HepG2 (cell line): ENCODE results near the gene MED22. TPM values are rescaled to one million over a fixed set of nuclear protein-coding genes. Genes with fewer than 3 reads are reported as not detected.
A peak's percentile ranks its signal among the peaks of the same experiment; 100 is the strongest.

Source experiments
- ADNP ChIP-seq: sonication (generic); formaldehyde crosslinking; IDR thresholded peaks from 2 replicates; pipeline ENCODE4 v1.4.0; 2020; ENCODE audit warnings: missing genetic modification reagents
- ESRRA ChIP-seq: sonication (generic); formaldehyde crosslinking; IDR thresholded peaks from 2 replicates; pipeline ENCODE4 v1.5.1; 2020; ENCODE audit warnings: mild to moderate bottlenecking, low read depth, missing genetic modification reagents
- GABPA ChIP-seq, 2 experiments: IDR thresholded peaks; 2 replicates each; pipeline ENCODE4 v1.6.1; 2011 to 2016; ENCODE audit warnings: low read depth in 2 of 2, low read length in 1 of 2, missing biosample characterization in 1 of 2, missing genetic modification characterization in 1 of 2
- HOXD1 ChIP-seq: sonication (generic); formaldehyde crosslinking; IDR thresholded peaks from 2 replicates; pipeline ENCODE4 v1.5.0; 2020; ENCODE audit warnings: missing genetic modification reagents
- KLF16 ChIP-seq, 2 experiments: sonication (generic) in 1 of 2; formaldehyde crosslinking in 1 of 2; IDR thresholded peaks; 2 replicates each; pipeline versions ENCODE4 v1.6.1 to v1.8.0; 2016 to 2023; ENCODE audit warnings: missing genetic modification reagents in 2 of 2, missing compliant biosample characterization in 1 of 2
- LBX2 ChIP-seq: sonication (generic); formaldehyde crosslinking; IDR thresholded peaks from 2 replicates; pipeline ENCODE4 v1.5.0; 2020; ENCODE audit warnings: missing genetic modification reagents, mild to moderate bottlenecking, borderline replicate concordance
- MED8 ChIP-seq: sonication (generic); formaldehyde crosslinking; IDR thresholded peaks from 2 replicates; pipeline ENCODE4 v1.8.1; 2023; ENCODE audit warnings: mild to moderate bottlenecking, missing genetic modification reagents; ENCODE audit not compliant: insufficient replicate concordance
- NFAT5 ChIP-seq: sonication (generic); formaldehyde crosslinking; IDR thresholded peaks from 2 replicates; pipeline ENCODE4 v1.4.0; 2020; ENCODE audit warnings: missing genetic modification reagents
- SAP130 ChIP-seq: IDR thresholded peaks from 2 replicates; pipeline ENCODE4 v1.6.1; 2016; ENCODE audit warnings: low read depth
- SP1 ChIP-seq, 2 experiments: fragments of 450-650 bp in 1 of 2; sonication (generic) in 1 of 2; formaldehyde crosslinking in 1 of 2; IDR thresholded peaks; 2 replicates each; pipeline versions ENCODE4 v1.4.0 to v1.6.1; 2016 to 2020; ENCODE audit warnings: missing genetic modification reagents in 1 of 2
- SP2 ChIP-seq: sonication (generic); formaldehyde crosslinking; IDR thresholded peaks from 2 replicates; pipeline ENCODE4 v1.5.1; 2020; ENCODE audit warnings: mild to moderate bottlenecking, missing genetic modification reagents
- ZFY ChIP-seq: sonication (generic); formaldehyde crosslinking; IDR thresholded peaks from 2 replicates; pipeline ENCODE4 v1.4.0; 2020; ENCODE audit warnings: missing genetic modification reagents
- ZGPAT ChIP-seq: IDR thresholded peaks from 2 replicates; pipeline ENCODE4 v1.6.1; 2016; ENCODE audit warnings: mild to moderate bottlenecking
- ZNF431 ChIP-seq: sonication (generic); formaldehyde crosslinking; IDR thresholded peaks from 2 replicates; pipeline ENCODE4 v1.9.0; 2022; ENCODE audit warnings: missing genetic modification reagents, low read depth, mild to moderate bottlenecking, borderline replicate concordance
- ZNF484 ChIP-seq: sonication (generic); formaldehyde crosslinking; IDR thresholded peaks from 2 replicates; pipeline ENCODE4 v1.5.1; 2020; ENCODE audit warnings: mild to moderate bottlenecking, low read depth, missing genetic modification reagents, borderline replicate concordance
- ZNF576 ChIP-seq: sonication (generic); formaldehyde crosslinking; IDR thresholded peaks from 2 replicates; pipeline ENCODE4 v1.4.0; 2020; ENCODE audit warnings: mild to moderate bottlenecking, missing genetic modification reagents
- ZNF709 ChIP-seq: sonication (generic); formaldehyde crosslinking; IDR thresholded peaks from 2 replicates; pipeline ENCODE4 v1.5.0; 2020; ENCODE audit warnings: mild to moderate bottlenecking, missing genetic modification reagents
- ZXDC ChIP-seq: sonication (generic); formaldehyde crosslinking; IDR thresholded peaks from 2 replicates; pipeline ENCODE4 v1.5.0; 2020; ENCODE audit warnings: mild to moderate bottlenecking, missing genetic modification reagents
- polyA plus RNA-seq, 8 experiments: library from polyadenylated mRNA; depleted of rRNA in 3 of 8; stranded (reverse) in 7 of 8; unstranded in 1 of 8; fragments of >200 nt; fragmentation: Illumina TruSeq in 4 of 8; extraction: Trizol in 4 of 8; gene quantifications; 2 replicates each; pipeline versions ENCODE4 v1.2.1 to v1.2.3, GENCODE V29; 2011 to 2016; ENCODE audit warnings: low read depth in 4 of 8, missing spikeins in 1 of 8, mixed read lengths in 1 of 8; ENCODE audit not compliant: insufficient read depth in 1 of 8
- total RNA-seq, 5 experiments: library from RNA; depleted of rRNA; stranded (reverse); fragments of >200 nt; fragmentation: Illumina TruSeq; extraction: Trizol; gene quantifications; 2 replicates each; pipeline ENCODE4 v1.2.3, GENCODE V29; 2016; ENCODE audit warnings: low read depth in 1 of 5

Gene MED22
- total and polyA plus RNA-seq, 2 of the 13 experiments (the other 11 are each of a cell fraction or from before 2014, with no cell fraction given): 15.8 to 22.1 TPM

GRCh38 chr9:133356391-133357091, 8.6 kb upstream of the MED22 start, which contains the start of the genes SURF1 and SURF2 (continued):
- TF ChIP-seq SP1 (IDR thresholded peaks at IDR 0.05): no peak
- peak; percentile 58; the same call in 1 of the 2 replicates for TF ChIP-seq SP1 (CRISPR knock-in tag; IDR thresholded peaks at IDR 0.05)
- no peak for TF ChIP-seq ZNF484 (CRISPR knock-in tag)
- TF ChIP-seq ZNF709 (CRISPR knock-in tag): peak; percentile 44; the same call in 1 of the 2 replicates
- TF ChIP-seq SAP130 (CRISPR knock-in tag): peak; percentile 89
- TF ChIP-seq MED8 (CRISPR knock-in tag): peak; percentile 43
- no peak for TF ChIP-seq GABPA (IDR thresholded peaks at IDR 0.05; ENCODE audit: low read depth, low read length)
- TF ChIP-seq GABPA (CRISPR knock-in tag; IDR thresholded peaks at IDR 0.05; ENCODE audit: low read depth): peak; percentile 86
- TF ChIP-seq SP2 (CRISPR knock-in tag): peak; percentile 58
- 0 out of 2 replicates have a peak, but pooled peaks have one; percentile 18 for TF ChIP-seq ZXDC (CRISPR knock-in tag)
- no peak for TF ChIP-seq NFAT5 (CRISPR knock-in tag)
- no peak for TF ChIP-seq ADNP (CRISPR knock-in tag)
- TF ChIP-seq ZFY (CRISPR knock-in tag): peak; percentile 65
- TF ChIP-seq LBX2: no peak
- TF ChIP-seq HOXD1 (CRISPR knock-in tag): 0 out of 2 replicates have a peak, but pooled peaks have one; percentile 33
- TF ChIP-seq KLF16 (CRISPR knock-in tag; IDR thresholded peaks at IDR 0.05): peak in 1 of 2 experiments; percentile 7; a peak in 1 of 4 replicates
- 0 out of 2 replicates have a peak, but pooled peaks have one; percentile 41 for TF ChIP-seq ZGPAT
- no peak for TF ChIP-seq ZNF576 (CRISPR knock-in tag)
- peak; percentile 52; the same call in 1 of the 2 replicates for TF ChIP-seq ESRRA (CRISPR knock-in tag)
- TF ChIP-seq ZNF431 (CRISPR knock-in tag): 0 out of 2 replicates have a peak, but pooled peaks have one; percentile 26
